SK-N-SH treated with all-trans-retinoic acid at 6 μM for 48 hours (cell line): ENCODE data around the gene GRK5.

Experiments
- ATAC-seq: fragments of 200-7000 bp; cut with Tn5 transposase; 3 replicates; pipeline ENCODE4 v1.9.1; 2020; ENCODE audit warnings: mild to moderate bottlenecking, moderate library complexity
- ARNTL ChIP-seq: fragments of 450-650 bp; formaldehyde crosslinking; IDR thresholded peaks from 2 replicates; pipeline ENCODE4 v1.5.0; 2020; ENCODE audit warnings: low read depth, mild to moderate bottlenecking, moderate library complexity, borderline replicate concordance
- BACH2 ChIP-seq: fragments of 250-450 bp; sonication (Bioruptor Pico); IDR thresholded peaks from 2 replicates; pipeline ENCODE4 v1.9.0; 2021; ENCODE audit warnings: mild to moderate bottlenecking, borderline replicate concordance
- CSDC2 ChIP-seq: fragments of 250-450 bp; sonication (Bioruptor Pico); IDR thresholded peaks from 2 replicates; pipeline ENCODE4 v1.5.0; 2020; ENCODE audit warnings: mild to moderate bottlenecking, moderate library complexity
- CSRNP3 ChIP-seq: fragments of 250-450 bp; sonication (Bioruptor Pico); IDR thresholded peaks from 2 replicates; pipeline ENCODE4 v1.5.1; 2021; ENCODE audit warnings: mild to moderate bottlenecking, moderate library complexity
- ESRRG ChIP-seq: fragments of 250-450 bp; sonication (Bioruptor Pico); IDR thresholded peaks from 2 replicates; pipeline ENCODE4 v1.6.1; 2021; ENCODE audit warnings: mild to moderate bottlenecking
- GLIS3 ChIP-seq: fragments of 250-450 bp; sonication (Bioruptor Pico); IDR thresholded peaks from 2 replicates; pipeline ENCODE4 v1.5.0; 2020; ENCODE audit warnings: mild to moderate bottlenecking, moderate library complexity
- ISL1 ChIP-seq: fragments of 250-450 bp; sonication (Bioruptor Pico); IDR thresholded peaks from 2 replicates; pipeline ENCODE4 v2.1.2; 2022; ENCODE audit warnings: mild to moderate bottlenecking, moderate library complexity
- OSR1 ChIP-seq: fragments of 250-450 bp; sonication (Bioruptor Pico); IDR thresholded peaks from 2 replicates; pipeline ENCODE4 v1.8.0; 2022; ENCODE audit warnings: moderate library complexity, mild to moderate bottlenecking, inconsistent platforms
- POU6F1 ChIP-seq: fragments of 250-450 bp; sonication (Bioruptor Pico); IDR thresholded peaks from 2 replicates; pipeline ENCODE4 v1.8.0; 2021; ENCODE audit warnings: low read depth, mild to moderate bottlenecking, moderate library complexity, borderline replicate concordance
- PPARA ChIP-seq: fragments of 250-450 bp; sonication (Bioruptor Pico); IDR thresholded peaks from 2 replicates; pipeline ENCODE4 v1.5.0; 2020; ENCODE audit warnings: mild to moderate bottlenecking, borderline replicate concordance
- SNAI2 ChIP-seq: fragments of 250-450 bp; sonication (Bioruptor Pico); IDR thresholded peaks from 2 replicates; pipeline ENCODE4 v1.5.0; 2020; ENCODE audit warnings: mild to moderate bottlenecking, moderate library complexity
- TCF4 ChIP-seq: fragments of 250-450 bp; sonication (Bioruptor Pico); IDR thresholded peaks from 2 replicates; pipeline ENCODE4 v1.8.0; 2021; ENCODE audit warnings: mild to moderate bottlenecking, moderate library complexity, borderline replicate concordance
- TOX ChIP-seq: fragments of 250-450 bp; sonication (Bioruptor Pico); IDR thresholded peaks from 2 replicates; pipeline ENCODE4 v1.8.0; 2021; ENCODE audit warnings: mild to moderate bottlenecking, moderate library complexity, borderline replicate concordance
- TSHZ2 ChIP-seq: fragments of 250-450 bp; sonication (Bioruptor Pico); IDR thresholded peaks from 2 replicates; pipeline ENCODE4 v1.5.0; 2020; ENCODE audit warnings: mild to moderate bottlenecking, moderate library complexity
- ZC3H10 ChIP-seq: fragments of 250-450 bp; sonication (Bioruptor Pico); IDR thresholded peaks from 2 replicates; pipeline ENCODE4 v1.5.1; 2021; ENCODE audit warnings: mild to moderate bottlenecking, moderate library complexity
- ZFP30 ChIP-seq: fragments of 450-650 bp; formaldehyde crosslinking; IDR thresholded peaks from 2 replicates; pipeline ENCODE4 v1.5.0; 2022; ENCODE audit warnings: mild to moderate bottlenecking, moderate library complexity
- ZNF565 ChIP-seq: fragments of 450-650 bp; formaldehyde crosslinking; conservative IDR thresholded peaks from 2 replicates; pipeline ENCODE4 v1.5.0; 2020; ENCODE audit warnings: low read depth, mild to moderate bottlenecking, moderate library complexity
- ZNF8 ChIP-seq: fragments of 450-650 bp; formaldehyde crosslinking; IDR thresholded peaks from 2 replicates; pipeline ENCODE4 v1.5.0; 2020; ENCODE audit warnings: mild to moderate bottlenecking, moderate library complexity
- TF ChIP-seq, protein P1 (sequence below): fragments of 250-450 bp; sonication (Bioruptor Pico); IDR thresholded peaks from 2 replicates; pipeline ENCODE4 v1.5.1; 2020; ENCODE audit warnings: low read depth, mild to moderate bottlenecking, moderate library complexity
- TF ChIP-seq, protein P2 (sequence below): fragments of 250-450 bp; sonication (Bioruptor Pico); IDR thresholded peaks from 2 replicates; pipeline ENCODE4 v1.8.0; 2020; ENCODE audit warnings: mild to moderate bottlenecking, moderate library complexity, borderline replicate concordance

Gene GRK5

GRCh38 chr10:119401671-119402395 is 194.5 kb downstream of the GRK5 start:
- TF ChIP-seq ISL1 (CRISPR knock-in tag) (no peak), ZFP30 (CRISPR knock-in tag) (no peak)
- TF ChIP-seq, all 23 proteins: peak for 0
- peak; percentile 76 for ATAC-seq

- no peak for ATAC-seq
- TF ChIP-seq ZNF8 (no peak), GLIS3 (CRISPR knock-in tag) (no peak), POU6F1 (CRISPR knock-in tag) (no peak), ZFP30 (CRISPR knock-in tag) (no peak), TSHZ2 (CRISPR knock-in tag) (no peak), PPARA (CRISPR knock-in tag) (no peak), ARNTL (CRISPR knock-in tag) (no peak), TOX (no peak), BACH2 (CRISPR knock-in tag) (no peak), SNAI2 (CRISPR knock-in tag) (no peak), ZNF565 (CRISPR knock-in tag) (no peak), CSDC2 (CRISPR knock-in tag) (no peak)
- TF ChIP-seq, protein P1, sequence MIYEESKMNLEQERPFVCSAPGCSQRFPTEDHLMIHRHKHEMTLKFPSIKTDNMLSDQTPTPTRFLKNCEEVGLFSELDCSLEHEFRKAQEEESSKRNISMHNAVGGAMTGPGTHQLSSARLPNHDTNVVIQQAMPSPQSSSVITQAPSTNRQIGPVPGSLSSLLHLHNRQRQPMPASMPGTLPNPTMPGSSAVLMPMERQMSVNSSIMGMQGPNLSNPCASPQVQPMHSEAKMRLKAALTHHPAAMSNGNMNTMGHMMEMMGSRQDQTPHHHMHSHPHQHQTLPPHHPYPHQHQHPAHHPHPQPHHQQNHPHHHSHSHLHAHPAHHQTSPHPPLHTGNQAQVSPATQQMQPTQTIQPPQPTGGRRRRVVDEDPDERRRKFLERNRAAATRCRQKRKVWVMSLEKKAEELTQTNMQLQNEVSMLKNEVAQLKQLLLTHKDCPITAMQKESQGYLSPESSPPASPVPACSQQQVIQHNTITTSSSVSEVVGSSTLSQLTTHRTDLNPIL (CRISPR knock-in tag) = no peak
- TF ChIP-seq, protein P2, sequence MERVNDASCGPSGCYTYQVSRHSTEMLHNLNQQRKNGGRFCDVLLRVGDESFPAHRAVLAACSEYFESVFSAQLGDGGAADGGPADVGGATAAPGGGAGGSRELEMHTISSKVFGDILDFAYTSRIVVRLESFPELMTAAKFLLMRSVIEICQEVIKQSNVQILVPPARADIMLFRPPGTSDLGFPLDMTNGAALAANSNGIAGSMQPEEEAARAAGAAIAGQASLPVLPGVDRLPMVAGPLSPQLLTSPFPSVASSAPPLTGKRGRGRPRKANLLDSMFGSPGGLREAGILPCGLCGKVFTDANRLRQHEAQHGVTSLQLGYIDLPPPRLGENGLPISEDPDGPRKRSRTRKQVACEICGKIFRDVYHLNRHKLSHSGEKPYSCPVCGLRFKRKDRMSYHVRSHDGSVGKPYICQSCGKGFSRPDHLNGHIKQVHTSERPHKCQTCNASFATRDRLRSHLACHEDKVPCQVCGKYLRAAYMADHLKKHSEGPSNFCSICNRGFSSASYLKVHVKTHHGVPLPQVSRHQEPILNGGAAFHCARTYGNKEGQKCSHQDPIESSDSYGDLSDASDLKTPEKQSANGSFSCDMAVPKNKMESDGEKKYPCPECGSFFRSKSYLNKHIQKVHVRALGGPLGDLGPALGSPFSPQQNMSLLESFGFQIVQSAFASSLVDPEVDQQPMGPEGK (CRISPR knock-in tag) = no peak
Measured at GRCh38 chr10:119403921-119404320, 196.6 kb downstream of the GRK5 start.

- ATAC-seq = no peak
- no peak for TF ChIP-seq POU6F1 (CRISPR knock-in tag)
- TF ChIP-seq ESRRG (CRISPR knock-in tag) = no peak
- TF ChIP-seq OSR1 (CRISPR knock-in tag) = no peak
- TF ChIP-seq ARNTL (CRISPR knock-in tag) = no peak
- no peak for TF ChIP-seq TCF4 (CRISPR knock-in tag)
- no peak for TF ChIP-seq GLIS3 (CRISPR knock-in tag)
- no peak for TF ChIP-seq ZNF8
- TF ChIP-seq CSRNP3 (CRISPR knock-in tag) = no peak
- TF ChIP-seq ZC3H10 = no peak
- TF ChIP-seq, protein P2 (CRISPR knock-in tag) = no peak
Measured at GRCh38 chr10:119404719-119405519, 197.5 kb downstream of the GRK5 start.
